ENCODE data around the gene PSAT1. TPM values are rescaled to one million over a fixed set of nuclear protein-coding genes. Genes with fewer than 3 reads are reported as not detected.

PSAT1 gene
- polyA plus RNA-seq, 5 donors: 30.1 to 38.6 (median 32.8) TPM

DNA sequence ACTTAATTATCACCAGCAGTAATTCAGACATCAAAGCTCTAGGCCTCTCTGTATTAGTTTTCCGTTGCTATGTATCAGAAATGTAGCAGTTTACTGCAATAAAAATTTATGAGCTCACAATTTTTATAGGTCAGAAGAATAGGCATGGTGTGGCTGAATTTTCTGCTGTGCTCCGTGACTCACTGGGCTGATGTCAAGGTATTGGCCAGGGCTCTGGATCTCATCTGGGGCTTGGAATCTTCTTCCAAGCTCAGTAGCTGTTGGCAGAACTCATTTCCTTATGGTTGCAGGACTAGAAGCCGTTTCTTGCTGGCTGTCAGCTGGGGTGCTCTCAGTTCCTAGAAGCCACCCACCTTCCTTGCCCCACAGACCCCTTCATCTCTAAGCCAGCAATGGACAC, 66.3 kb downstream of the PSAT1 start:
- no peak for DNase-seq

DNA sequence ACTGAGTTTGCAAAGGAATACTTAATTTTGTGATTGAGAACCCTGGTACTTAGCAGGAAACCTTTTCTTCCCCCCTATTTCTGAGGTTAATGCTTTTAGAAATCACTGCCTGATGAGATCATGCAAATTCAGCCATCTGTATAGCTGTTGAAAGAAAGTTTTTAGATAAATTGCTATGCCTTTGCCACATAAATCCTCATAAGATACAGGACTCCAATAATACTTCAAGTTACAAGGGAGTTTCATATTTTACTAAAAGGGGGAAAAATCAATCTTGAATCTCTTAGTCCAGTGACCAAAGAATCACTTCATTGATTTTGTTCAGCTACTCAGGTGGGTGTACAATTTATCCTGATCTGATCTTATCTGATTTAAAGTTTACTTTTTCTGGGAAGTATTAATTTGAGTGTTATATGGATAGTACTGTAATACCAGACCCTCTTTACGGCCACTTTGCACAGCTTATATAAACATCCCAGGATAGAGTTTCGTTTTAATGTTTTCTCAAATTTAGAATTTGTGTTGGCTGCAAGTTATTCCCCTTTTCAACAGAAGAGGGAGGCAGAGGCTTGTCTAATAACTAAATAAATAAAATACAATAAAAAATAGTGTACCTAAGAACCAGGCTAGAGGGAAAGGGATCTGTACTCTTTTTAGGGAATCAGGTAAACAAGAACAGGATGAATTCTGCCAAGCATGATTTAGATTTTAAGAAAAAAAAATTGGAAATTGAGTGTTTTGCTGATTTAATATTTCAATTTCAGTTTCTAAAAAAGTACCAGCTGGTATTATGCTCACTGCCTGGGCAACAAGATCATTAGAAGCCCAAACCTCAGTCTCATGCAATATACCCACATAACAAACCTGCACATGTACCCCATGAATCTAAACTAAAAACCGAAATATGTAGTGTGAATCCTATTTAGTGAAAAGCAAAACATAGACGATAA, 69.1 kb downstream of the PSAT1 start:
- DNase-seq: peak in 1 of 2 donors; percentile 7

- DNase-seq: no peak
Measured at GRCh38 chr9:78366827-78367226, 69.9 kb downstream of the PSAT1 start.

DNA sequence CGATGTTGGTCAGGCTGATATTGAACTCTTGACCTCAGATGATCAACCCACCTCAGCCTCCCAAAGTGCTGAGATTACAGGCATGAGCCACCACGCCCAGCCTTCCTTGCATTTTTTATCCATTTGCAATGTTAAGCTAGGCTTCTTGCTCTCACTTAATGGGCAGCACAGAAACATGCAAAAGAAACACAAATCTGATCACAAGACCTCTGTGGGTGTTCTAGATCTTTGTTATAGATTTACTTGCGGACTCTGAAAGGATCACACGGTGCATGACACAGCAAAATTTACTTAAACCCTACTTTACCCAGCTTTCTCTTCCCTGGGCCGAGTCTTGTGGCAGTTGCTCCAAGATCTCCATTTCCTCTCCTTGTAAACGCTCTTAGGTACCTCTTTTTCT, 71.3 kb downstream of the PSAT1 start:
- no peak for DNase-seq

DNA sequence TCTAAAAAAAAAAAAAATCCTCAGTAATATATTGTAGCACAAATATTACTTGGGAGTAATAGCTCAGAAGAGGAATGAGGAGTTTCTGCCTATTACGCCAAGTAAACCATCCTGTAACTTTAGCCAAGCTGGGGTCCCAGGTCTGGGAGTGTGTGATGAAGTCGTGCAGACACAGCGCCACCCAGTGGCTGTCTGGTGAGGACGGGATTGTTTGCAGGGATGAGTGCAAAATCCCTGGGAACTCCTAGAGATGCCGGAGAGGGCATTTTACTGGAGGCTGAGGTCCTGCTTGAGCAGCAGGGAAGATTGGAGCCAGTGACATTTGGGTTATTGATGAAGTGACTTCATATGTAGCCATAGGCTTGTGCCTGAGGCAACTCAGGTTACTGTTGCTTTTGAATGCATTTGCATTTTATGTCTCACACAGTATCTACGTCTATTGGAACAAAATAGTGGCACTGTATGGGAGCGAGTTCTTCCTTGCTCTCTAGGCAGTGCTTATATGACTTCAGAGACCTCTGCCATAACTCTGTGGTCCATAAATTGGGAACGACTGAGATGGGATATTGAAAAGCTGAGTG, 72.8 kb downstream of the PSAT1 start:
- DNase-seq: peak; percentile 66 to 67

- no peak for DNase-seq
Measured at GRCh38 chr9:78370991-78371390, 74.1 kb downstream of the PSAT1 start.

DNA sequence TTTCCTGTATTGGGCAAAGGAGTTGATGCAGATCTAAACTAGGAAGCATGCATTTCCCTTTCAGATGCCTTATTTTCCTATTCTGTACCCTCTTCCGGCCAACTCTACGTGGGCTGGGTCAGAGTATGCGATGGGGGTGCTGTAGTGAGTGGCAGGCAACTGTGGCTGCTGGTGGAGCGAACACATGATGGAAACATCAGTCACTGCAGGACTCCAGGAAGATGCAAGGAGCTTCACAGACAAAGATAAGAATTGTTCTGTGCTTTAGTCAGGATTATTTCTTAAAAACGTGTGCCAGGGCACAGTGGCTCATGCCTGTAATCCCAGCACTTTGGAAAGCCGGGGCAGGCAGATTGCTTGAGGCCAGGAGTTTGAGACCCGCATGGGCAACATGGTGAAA, 75.1 kb downstream of the PSAT1 start:
- DNase-seq: no peak

Other genes starting within 250 kb of the PSAT1 start
- 10 to 100 TPM; 26.3 to 49.7 (median 40.8) TPM for gene CEP78, start 61.0 kb upstream of the PSAT1 start, polyA plus RNA-seq (ENCODE audit: insufficient read depth in 1 of 5, insufficient read length in 5 of 5, low replicate concordance in 1 of 5)

Data from right lung (tissue), 5 donors.